Hepatocyte (in vitro differentiated cells): ENCODE measurements around the gene LCE1E. TPM values are rescaled to one million over a fixed set of nuclear protein-coding genes. Genes with fewer than 3 reads are reported as not detected.

Experiments used
- DNase-seq: peaks from one replicate; pipeline ENCODE4 v3.0.0-alpha.2; 2016; ENCODE audit warnings: low spot score
- H2AFZ ChIP-seq: fragments of 200-600 bp; sonication (generic); 2 replicates; pipeline ENCODE4 v1.6.0; 2016; ENCODE audit warnings: antibody characterized with exemption, mild to moderate bottlenecking
- H3K27ac ChIP-seq: fragments of 200-600 bp; sonication (generic); 2 replicates; pipeline ENCODE4 v1.5.1; 2016; ENCODE audit warnings: mild to moderate bottlenecking
- H3K27me3 ChIP-seq: fragments of 200-600 bp; sonication (generic); 2 replicates; pipeline ENCODE4 v1.6.1; 2016
- H3K36me3 ChIP-seq: fragments of 200-600 bp; sonication (generic); replicated peaks from 2 replicates; pipeline ENCODE4 v1.5.1; 2016; ENCODE audit warnings: low read depth; ENCODE audit not compliant: insufficient read depth
- H3K4me1 ChIP-seq: fragments of 200-600 bp; sonication (generic); 2 replicates; pipeline ENCODE4 v1.5.1; 2016; ENCODE audit warnings: mild to moderate bottlenecking, moderate library complexity; ENCODE audit not compliant: insufficient read depth
- H3K4me2 ChIP-seq: fragments of 200-600 bp; sonication (generic); 2 replicates; pipeline ENCODE4 v1.6.0; 2016
- H3K4me3 ChIP-seq: fragments of 200-600 bp; sonication (generic); 2 replicates; pipeline ENCODE4 v1.5.1; 2016; ENCODE audit warnings: mild to moderate bottlenecking
- H3K79me2 ChIP-seq: fragments of 200-600 bp; sonication (generic); 2 replicates; pipeline ENCODE4 v1.6.0; 2017; ENCODE audit warnings: mild to moderate bottlenecking
- H3K9me2 ChIP-seq: fragments of 200-600 bp; sonication (generic); replicated peaks from 2 replicates; pipeline ENCODE4 v1.6.0; 2017; ENCODE audit warnings: mild to moderate bottlenecking; ENCODE audit not compliant: insufficient read depth
- H3K9me3 ChIP-seq: fragments of 200-600 bp; sonication (generic); 2 replicates; pipeline ENCODE4 v1.5.1; 2016; ENCODE audit warnings: low read depth, mild to moderate bottlenecking
- H4K20me1 ChIP-seq: fragments of 200-600 bp; sonication (generic); 2 replicates; pipeline ENCODE4 v1.6.0; 2016; ENCODE audit warnings: mild to moderate bottlenecking; ENCODE audit not compliant: insufficient read depth, poor library complexity, severe bottlenecking
- CTCF ChIP-seq: fragments of 200-600 bp; sonication (generic); IDR thresholded peaks from 2 replicates; pipeline ENCODE4 v1.5.1; 2016; ENCODE audit warnings: antibody characterized with exemption, mild to moderate bottlenecking; ENCODE audit not compliant: poor library complexity
- EZH2 ChIP-seq: fragments of 200-600 bp; sonication (generic); IDR thresholded peaks from 2 replicates; pipeline ENCODE4 v1.6.1; 2016; ENCODE audit warnings: antibody characterized with exemption, mild to moderate bottlenecking, borderline replicate concordance
- EZH2phosphoT487 ChIP-seq: fragments of 200-600 bp; sonication (generic); IDR thresholded peaks from one replicate; pipeline ENCODE4 v1.6.1; 2018; ENCODE audit warnings: antibody characterized with exemption, mild to moderate bottlenecking, low read depth, moderate library complexity; ENCODE audit not compliant: unreplicated experiment, severe bottlenecking
- WGBS: methylation state at CpG from one replicate; pipeline ENCODE4 v1.1.6; 2016; ENCODE audit warnings: low lambda C conversion rate; ENCODE audit errors: missing lambda C conversion rate; 5-methylcytosine and 5-hydroxymethylcytosine counted together
- polyA plus RNA-seq: library from polyadenylated mRNA; unstranded; fragments of >200 nt; fragmentation: Nextera tagmentation; extraction: Ambion mirVana; gene quantifications from 2 replicates; pipeline ENCODE4 v1.2.1, GENCODE V29; 2016
- total RNA-seq: library from RNA; depleted of rRNA; stranded (reverse); fragments of >200 nt; gene quantifications from 2 replicates; pipeline ENCODE4 v1.2.3, GENCODE V29; 2014

LCE1E gene
- total and polyA plus RNA-seq, 2 experiments from 2014 or later: not detected

GRCh38 chr1:152756872-152757271 lies 29.2 kb upstream of the LCE1E start:
- 100% methylated on average over 1 of the region's 2 CpGs for WGBS

GRCh38 chr1:152757747-152758146 lies 28.3 kb upstream of the LCE1E start, which contains the start of gene KPRP:
Gene KPRP (plus strand): TSS chr1:152758025. CDS start chr1:152759589, 1,564 bp downstream.
- H3K4me1 ChIP-seq: no peaks in the 10 kb centered on the region
- no peaks in the 10 kb centered on the region for H3K36me3 ChIP-seq
- no peaks in the 10 kb centered on the region for H4K20me1 ChIP-seq
- H3K4me2 ChIP-seq: no peak within 1 kb of the TSS
- H3K79me2 ChIP-seq: no peaks in the 10 kb centered on the region
- H3K9me2 ChIP-seq: no peaks in the 10 kb centered on the region
- no peak within 1 kb of the TSS for H3K27ac ChIP-seq
- DNase-seq: no peak
- no peaks in the 10 kb centered on the region for H3K27me3 ChIP-seq
- no peak within 1 kb of the TSS for H2AFZ ChIP-seq
- TF ChIP-seq EZH2: no peak
- TF ChIP-seq EZH2phosphoT487: no peak
- no peak for TF ChIP-seq CTCF
- WGBS: 81% methylated on average over 6 of the region's 6 CpGs
- H3K9me3 ChIP-seq: no peaks in the 10 kb centered on the region
- H3K4me3 ChIP-seq: no peak within 1 kb of the TSS

More at GRCh38 chr1:152756872-152757271, 29.2 kb upstream of the LCE1E start:
- Histone ChIP-seq H3K4me1 (no peaks in the 10 kb centered on the region), H2AFZ (no peak overlapping the region), H4K20me1 (no peaks in the 10 kb centered on the region), H3K27ac (no peak overlapping the region), H3K79me2 (no peaks in the 10 kb centered on the region), H3K4me2 (no peak overlapping the region), H3K36me3 (no peaks in the 10 kb centered on the region), H3K4me3 (no peak overlapping the region), H3K27me3 (no peaks in the 10 kb centered on the region), H3K9me3 (no peaks in the 10 kb centered on the region), H3K9me2 (no peaks in the 10 kb centered on the region)
- no peak for DNase-seq
- TF ChIP-seq EZH2phosphoT487: no peak
- no peak for TF ChIP-seq EZH2
- no peak for TF ChIP-seq CTCF

- Histone ChIP-seq H3K36me3 (no peaks in the 10 kb centered on the region), H3K9me2 (no peaks in the 10 kb centered on the region), H3K27ac (no peak overlapping the region), H3K4me2 (no peak overlapping the region), H3K9me3 (no peaks in the 10 kb centered on the region), H3K4me3 (no peak overlapping the region), H4K20me1 (no peaks in the 10 kb centered on the region), H2AFZ (no peak overlapping the region), H3K4me1 (no peaks in the 10 kb centered on the region), H3K79me2 (no peaks in the 10 kb centered on the region), H3K27me3 (no peaks in the 10 kb centered on the region)
- no peak for DNase-seq
- WGBS: 47% methylated on average over 4 of the region's 4 CpGs
- TF ChIP-seq EZH2phosphoT487: no peak
- TF ChIP-seq EZH2: no peak
- TF ChIP-seq CTCF: no peak
Observed at GRCh38 chr1:152758636-152759035, 27.4 kb upstream of the LCE1E start.
